Measurements from ENCODE around the gene LLGL2.
"Not testable (repeated sequence)": the region's sequence is repeated elsewhere in the genome, so short reads cannot be mapped to it uniquely, and the experiment has no call there.

The LLGL2 gene

GRCh38 chr17:75524970-75525805 is at the start of gene LLGL2:
Gene LLGL2 (plus strand): TSS chr17:75525697. CDS start chr17:75543427, 17,730 bp downstream.
- DNase-seq = peak; percentile 78
- peak; percentile 89 for ATAC-seq

- ATAC-seq = no peak
- DNase-seq = no peak
Measured at GRCh38 chr17:75475851-75476250, 49.6 kb upstream of the LLGL2 start.

GRCh38 chr17:75476271-75476671 is 49.2 kb upstream of the LLGL2 start:
- DNase-seq (no peak), ATAC-seq (no peak)

- ATAC-seq = no peak
- DNase-seq = no peak
Measured at GRCh38 chr17:75476752-75477489, 48.6 kb upstream of the LLGL2 start.

GRCh38 chr17:75477490-75477862 is 48.0 kb upstream of the LLGL2 start:
- ATAC-seq, DNase-seq: not testable (repeated sequence)

- ATAC-seq (no peak), DNase-seq (no peak)
Measured at GRCh38 chr17:75478508-75478907, 47.0 kb upstream of the LLGL2 start.

GRCh38 chr17:75480281-75480680 is 45.2 kb upstream of the LLGL2 start:
- ATAC-seq = no peak

GRCh38 chr17:75481194-75482068 is 44.1 kb upstream of the LLGL2 start:
- DNase-seq = no peak
- ATAC-seq = no peak

More at GRCh38 chr17:75480281-75480680, 45.2 kb upstream of the LLGL2 start:
- DNase-seq = no peak

GRCh38 chr17:75482098-75482942 is 43.2 kb upstream of the LLGL2 start:
- no peak for ATAC-seq

GRCh38 chr17:75485688-75486087 is 39.8 kb upstream of the LLGL2 start:
- ATAC-seq (no peak), DNase-seq (no peak)

More at GRCh38 chr17:75482098-75482942, 43.2 kb upstream of the LLGL2 start:
- no peak for DNase-seq

GRCh38 chr17:75486151-75486550 is 39.3 kb upstream of the LLGL2 start:
- ATAC-seq (no peak), DNase-seq (no peak)

GRCh38 chr17:75486951-75487350 is 38.5 kb upstream of the LLGL2 start:
- no peak for DNase-seq
- ATAC-seq = no peak

GRCh38 chr17:75487351-75488070 is 38.0 kb upstream of the LLGL2 start:
- ATAC-seq (peak; percentile 60), DNase-seq (peak; percentile 59)

GRCh38 chr17:75488693-75489510 is 36.6 kb upstream of the LLGL2 start:
- DNase-seq (no peak), ATAC-seq (no peak)

GRCh38 chr17:75489511-75489955 is 36.0 kb upstream of the LLGL2 start:
- ATAC-seq (no peak), DNase-seq (no peak)

GRCh38 chr17:75490173-75490743 is 35.2 kb upstream of the LLGL2 start:
- no peak for ATAC-seq
- no peak for DNase-seq

- no peak for ATAC-seq
Measured at GRCh38 chr17:75490953-75491649, 34.4 kb upstream of the LLGL2 start.

GRCh38 chr17:75491680-75492079 is 33.8 kb upstream of the LLGL2 start:
- no peak for DNase-seq

More at GRCh38 chr17:75490953-75491649, 34.4 kb upstream of the LLGL2 start:
- no peak for DNase-seq

More at GRCh38 chr17:75491680-75492079, 33.8 kb upstream of the LLGL2 start:
- ATAC-seq = no peak
